DOHH2 (cell line): ENCODE measurements around the gene BBX.

Experiments
- H3F3A ChIP-seq: fragments of 200-600 bp; sonication (generic), shearing (Covaris generic); 2 replicates; pipeline ENCODE4 v1.6.0; 2016; ENCODE audit warnings: antibody characterized with exemption, mild to moderate bottlenecking; ENCODE audit not compliant: control insufficient read depth, insufficient read depth
- H3K27ac ChIP-seq: fragments of 200-600 bp; sonication (generic); 2 replicates; pipeline ENCODE4 v1.5.1; 2014; ENCODE audit warnings: low read depth, mild to moderate bottlenecking, low read length, moderate library complexity
- H3K27me3 ChIP-seq: fragments of 200-600 bp; sonication (generic); 2 replicates; pipeline ENCODE4 v1.6.1; 2014; ENCODE audit warnings: mild to moderate bottlenecking, low read length, mixed read lengths; ENCODE audit not compliant: control insufficient read depth
- H3K36me3 ChIP-seq: fragments of 200-600 bp; sonication (generic); 2 replicates; pipeline ENCODE4 v1.6.1; 2014; ENCODE audit warnings: mild to moderate bottlenecking, low read length, moderate library complexity, mixed read lengths; ENCODE audit not compliant: control insufficient read depth
- H3K4me1 ChIP-seq: fragments of 200-600 bp; sonication (generic); 2 replicates; pipeline ENCODE4 v1.6.1; 2014; ENCODE audit warnings: mild to moderate bottlenecking, low read length, mixed read lengths; ENCODE audit not compliant: control insufficient read depth
- H3K4me2 ChIP-seq: fragments of 200-600 bp; sonication (generic); 2 replicates; pipeline ENCODE4 v1.6.0; 2014; ENCODE audit warnings: mild to moderate bottlenecking, low read length, moderate library complexity
- H3K4me3 ChIP-seq: fragments of 200-600 bp; sonication (generic); 2 replicates; pipeline ENCODE4 v1.5.1; 2014; ENCODE audit warnings: mild to moderate bottlenecking, low read length, mixed read lengths
- H3K79me2 ChIP-seq: fragments of 200-600 bp; sonication (generic); 2 replicates; pipeline ENCODE4 v1.6.1; 2014; ENCODE audit warnings: mild to moderate bottlenecking, low read length, mixed read lengths; ENCODE audit not compliant: control insufficient read depth
- H3K9me2 ChIP-seq: fragments of 200-600 bp; sonication (generic); replicated peaks from 2 replicates; pipeline ENCODE4 v1.6.1; 2014; ENCODE audit warnings: mild to moderate bottlenecking, low read length, mixed read lengths; ENCODE audit not compliant: control insufficient read depth
- H3K9me3 ChIP-seq: fragments of 200-600 bp; sonication (generic); 2 replicates; pipeline ENCODE4 v1.6.1; 2014; ENCODE audit warnings: antibody characterized with exemption, low read length, mixed read lengths; ENCODE audit not compliant: control insufficient read depth, insufficient read depth
- H4K20me1 ChIP-seq: fragments of 200-600 bp; sonication (generic); 2 replicates; pipeline ENCODE4 v1.6.0; 2014; ENCODE audit warnings: low read depth, mild to moderate bottlenecking, antibody characterized with exemption, low read length, moderate library complexity; ENCODE audit not compliant: control insufficient read depth, insufficient read depth
- EZH2phosphoT487 ChIP-seq: fragments of 200-600 bp; sonication (generic); IDR thresholded peaks from 2 replicates; pipeline ENCODE4 v1.6.1; 2017; ENCODE audit warnings: borderline replicate concordance, mild to moderate bottlenecking, antibody characterized with exemption, low read length, moderate library complexity, mixed read lengths
- TF ChIP-seq, protein P1 (sequence below): fragments of 200-600 bp; sonication (generic); IDR thresholded peaks from one replicate; pipeline ENCODE4 v1.5.1; 2014; ENCODE audit warnings: antibody characterized with exemption, mild to moderate bottlenecking, low read depth, low read length; ENCODE audit not compliant: poor library complexity, severe bottlenecking

The BBX gene

DNA sequence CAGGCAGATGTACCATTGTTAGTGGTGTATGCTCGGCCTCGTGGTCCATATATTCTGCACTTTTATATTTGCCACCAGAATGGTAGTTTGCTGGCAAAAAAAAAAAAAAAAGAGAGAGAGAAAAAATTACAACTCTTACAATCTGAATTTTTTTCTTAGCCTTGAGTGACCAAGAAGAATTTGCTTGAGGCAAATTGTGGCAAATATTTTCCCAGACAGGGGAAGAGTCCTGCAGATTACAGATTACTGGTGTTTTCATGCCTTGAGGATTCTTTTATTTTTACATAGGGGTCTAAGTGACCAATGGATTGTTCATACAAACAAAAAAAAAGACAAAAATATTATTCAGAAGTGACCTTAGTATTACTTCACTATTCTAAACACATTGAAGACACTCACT lies 283.3 kb downstream of the BBX start:
- H3K4me2 ChIP-seq, result no peak overlapping the region
- no peaks in the 10 kb centered on the region for H3K9me3 ChIP-seq
- no peaks in the 10 kb centered on the region for H4K20me1 ChIP-seq
- no peak overlapping the region for H3K27ac ChIP-seq
- no peak for TF ChIP-seq EZH2phosphoT487
- TF ChIP-seq, protein P1, sequence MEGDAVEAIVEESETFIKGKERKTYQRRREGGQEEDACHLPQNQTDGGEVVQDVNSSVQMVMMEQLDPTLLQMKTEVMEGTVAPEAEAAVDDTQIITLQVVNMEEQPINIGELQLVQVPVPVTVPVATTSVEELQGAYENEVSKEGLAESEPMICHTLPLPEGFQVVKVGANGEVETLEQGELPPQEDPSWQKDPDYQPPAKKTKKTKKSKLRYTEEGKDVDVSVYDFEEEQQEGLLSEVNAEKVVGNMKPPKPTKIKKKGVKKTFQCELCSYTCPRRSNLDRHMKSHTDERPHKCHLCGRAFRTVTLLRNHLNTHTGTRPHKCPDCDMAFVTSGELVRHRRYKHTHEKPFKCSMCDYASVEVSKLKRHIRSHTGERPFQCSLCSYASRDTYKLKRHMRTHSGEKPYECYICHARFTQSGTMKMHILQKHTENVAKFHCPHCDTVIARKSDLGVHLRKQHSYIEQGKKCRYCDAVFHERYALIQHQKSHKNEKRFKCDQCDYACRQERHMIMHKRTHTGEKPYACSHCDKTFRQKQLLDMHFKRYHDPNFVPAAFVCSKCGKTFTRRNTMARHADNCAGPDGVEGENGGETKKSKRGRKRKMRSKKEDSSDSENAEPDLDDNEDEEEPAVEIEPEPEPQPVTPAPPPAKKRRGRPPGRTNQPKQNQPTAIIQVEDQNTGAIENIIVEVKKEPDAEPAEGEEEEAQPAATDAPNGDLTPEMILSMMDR, result no peak
- no peaks in the 10 kb centered on the region for H3K9me2 ChIP-seq
- H3F3A ChIP-seq, result no peaks in the 10 kb centered on the region
- H3K36me3 ChIP-seq, result peaks cover 51% of the 10 kb centered on the region
- no peaks in the 10 kb centered on the region for H3K27me3 ChIP-seq
- H3K4me1 ChIP-seq, result no peaks in the 10 kb centered on the region
- H3K79me2 ChIP-seq, result no peaks in the 10 kb centered on the region
- H3K4me3 ChIP-seq, result no peak overlapping the region

DNA sequence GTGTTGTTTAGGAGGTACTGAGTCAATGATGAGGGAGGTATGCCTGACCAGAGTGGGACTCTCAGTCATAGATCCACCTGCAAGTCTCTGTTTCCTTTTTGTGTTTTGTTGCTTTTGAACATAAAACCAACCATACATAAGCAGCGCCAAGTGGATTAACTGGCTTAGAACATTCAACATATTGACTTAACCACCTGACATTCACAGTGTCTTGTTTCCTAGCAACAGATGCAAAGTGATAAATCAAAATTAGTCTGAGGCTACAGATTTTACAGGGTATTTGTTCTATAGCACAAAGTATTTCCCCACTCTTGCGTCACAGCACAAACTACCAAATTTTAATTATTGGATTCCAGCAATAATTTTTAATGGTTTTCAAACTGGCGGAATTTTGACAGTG lies 283.8 kb downstream of the BBX start:
- Histone ChIP-seq H3K4me3 (no peak overlapping the region), H4K20me1 (no peaks in the 10 kb centered on the region), H3K9me3 (no peaks in the 10 kb centered on the region), H3F3A (no peaks in the 10 kb centered on the region), H3K4me2 (no peak overlapping the region), H3K36me3 (peaks cover 45% of the 10 kb centered on the region), H3K27ac (no peak overlapping the region), H3K79me2 (no peaks in the 10 kb centered on the region), H3K4me1 (no peaks in the 10 kb centered on the region), H3K27me3 (no peaks in the 10 kb centered on the region), H3K9me2 (no peaks in the 10 kb centered on the region)
- no peak for TF ChIP-seq EZH2phosphoT487
- TF ChIP-seq, protein P1, result no peak

DNA sequence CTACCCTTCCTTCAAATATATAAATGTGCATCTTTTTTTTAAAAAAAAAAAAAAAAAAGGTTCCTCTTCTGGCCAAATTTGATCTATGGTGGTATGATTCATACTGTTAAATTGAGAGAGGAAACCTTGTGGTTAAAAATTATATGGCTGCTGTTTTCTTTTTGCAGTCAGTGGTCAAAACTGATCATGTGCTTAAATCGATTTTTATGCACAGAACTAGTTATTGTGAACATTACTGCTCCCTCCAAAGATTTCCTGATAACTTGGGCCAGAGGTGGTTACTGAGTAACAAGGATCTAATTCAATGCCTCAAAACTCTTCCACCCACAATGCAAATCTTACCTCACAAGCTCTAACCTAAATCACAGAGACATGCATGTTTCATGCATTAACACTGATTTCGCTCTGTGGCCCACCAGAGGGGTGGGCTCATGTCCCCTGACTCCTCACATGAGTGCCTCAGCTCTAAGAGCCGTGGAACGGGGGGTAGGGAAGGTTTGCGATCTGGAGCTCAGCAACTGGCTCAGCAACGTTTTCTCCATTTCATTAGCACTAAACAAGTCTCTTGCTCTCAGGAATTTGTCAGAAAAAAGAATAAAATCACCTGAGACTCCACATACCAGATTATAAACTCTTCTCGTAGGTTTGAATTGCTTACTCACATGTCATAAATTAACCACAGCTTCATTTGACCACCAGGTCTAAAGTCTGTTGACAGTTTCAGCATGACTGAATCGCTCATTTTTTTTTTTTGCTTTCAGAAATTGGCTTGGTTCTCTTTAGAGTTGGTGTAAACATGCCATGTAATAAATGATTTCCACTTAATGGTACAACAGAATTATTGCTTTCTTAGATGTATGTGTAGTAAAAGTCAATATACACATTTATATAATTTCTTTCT lies 287.7 kb downstream of the BBX start:
- Histone ChIP-seq H3K9me2 (no peaks in the 10 kb centered on the region), H3K79me2 (no peaks in the 10 kb centered on the region), H3K27me3 (no peaks in the 10 kb centered on the region), H3K36me3 (peaks cover 15% of the 10 kb centered on the region), H3K4me3 (no peak overlapping the region), H4K20me1 (no peaks in the 10 kb centered on the region), H3F3A (no peaks in the 10 kb centered on the region), H3K27ac (no peak overlapping the region), H3K4me2 (no peak overlapping the region), H3K9me3 (no peaks in the 10 kb centered on the region), H3K4me1 (no peaks in the 10 kb centered on the region)
- TF ChIP-seq, protein P1, result no peak
- TF ChIP-seq EZH2phosphoT487, result no peak
